T-helper 17 cell (primary cell): ENCODE results near the gene AK5. TPM values are rescaled to one million over a fixed set of nuclear protein-coding genes. Genes with fewer than 3 reads are reported as not detected.

Experiments
- ATAC-seq: fragments of 150-1000 bp; cut with Tn5 transposase; 2 replicates; pipeline ENCODE4 v1.10.0; 2021; ENCODE audit warnings: mild to moderate bottlenecking, moderate library complexity
- DNase-seq, 3 donors: peaks; one replicate each; pipeline versions ENCODE4 v3.0.0 to v3.0.0-alpha.2; 2020 to 2021
- H3K9me3 ChIP-seq: one replicate; pipeline ENCODE4 v1.7.0; 2013; ENCODE audit warnings: low read length, mild to moderate bottlenecking; ENCODE audit not compliant: control insufficient read depth, poor library complexity, severe bottlenecking
- H3K27ac Mint-ChIP-seq: one replicate; pipeline ENCODE4 v1.8.0; 2022; ENCODE audit warnings: mild to moderate bottlenecking, moderate library complexity, mixed read lengths
- H3K27me3 Mint-ChIP-seq: one replicate; pipeline ENCODE4 v1.8.0; 2022; ENCODE audit warnings: mixed read lengths
- H3K36me3 Mint-ChIP-seq: one replicate; pipeline ENCODE4 v1.8.0; 2022; ENCODE audit warnings: low read depth, mixed read lengths
- H3K4me1 Mint-ChIP-seq: one replicate; pipeline ENCODE4 v1.8.0; 2022; ENCODE audit warnings: mild to moderate bottlenecking, mixed read lengths
- H3K4me3 Mint-ChIP-seq: one replicate; pipeline ENCODE4 v1.8.0; 2022; ENCODE audit warnings: mild to moderate bottlenecking, moderate library complexity, mixed read lengths
- total RNA-seq, 4 donors: library from RNA in 2 of 4; stranded (reverse) in 2 of 4; gene quantifications; one replicate each; pipeline ENCODE4 v1.2.3 and lab custom pipeline; 2022 to 2026

Gene AK5
- total RNA-seq, 2 donors from 2014 or later: 2.7 to 5.5 TPM

DNA sequence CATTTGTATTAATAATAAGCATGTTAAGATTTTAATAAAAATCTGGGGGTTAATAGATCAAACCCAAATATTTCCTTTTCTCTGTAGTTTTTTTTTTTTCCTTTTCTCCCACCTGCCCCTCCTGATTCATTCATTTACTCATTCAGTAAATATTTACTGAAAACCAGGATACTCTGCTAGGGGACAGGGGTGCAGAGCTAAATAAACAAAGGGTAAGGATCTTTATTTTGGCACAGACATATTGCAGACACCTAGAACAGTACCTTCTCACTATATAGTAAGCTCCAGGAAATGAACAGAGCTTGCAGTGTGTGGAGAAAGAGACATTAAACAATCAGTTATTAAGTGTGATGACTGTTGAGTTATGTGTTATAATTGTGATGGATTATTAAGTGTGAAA lies 60.9 kb downstream of the AK5 start:
- Mint-ChIP-seq H3K4me1 (peaks cover 4% of the 10 kb centered on the region), H3K27ac (no peak overlapping the region), H3K4me3 (no peak overlapping the region), H3K27me3 (peaks cover 12% of the 10 kb centered on the region), H3K36me3 (peaks cover 6% of the 10 kb centered on the region)
- no peaks in the 10 kb centered on the region for H3K9me3 ChIP-seq
- ATAC-seq (no peak), DNase-seq (no peak)

DNA sequence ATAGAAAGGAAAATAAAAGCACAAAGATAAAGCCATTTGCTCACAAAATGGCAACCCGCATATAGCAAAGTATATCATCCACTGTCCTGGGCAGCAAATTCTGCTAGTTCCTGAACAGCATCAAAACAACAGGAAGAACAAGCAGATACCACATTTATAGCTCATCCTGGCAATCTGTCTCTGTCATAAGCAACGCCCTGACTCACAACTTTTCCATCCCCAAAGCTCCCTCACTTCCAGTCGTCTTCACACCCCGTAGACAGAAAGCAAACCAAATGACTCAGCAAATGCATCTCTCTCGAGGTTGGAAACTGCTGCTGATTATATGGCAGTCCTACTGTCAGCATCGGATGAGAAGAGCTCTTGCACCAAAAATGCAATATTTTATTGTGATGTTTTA lies 65.8 kb downstream of the AK5 start:
- Mint-ChIP-seq H3K27me3 (peaks cover 6% of the 10 kb centered on the region), H3K4me1 (peaks cover 10% of the 10 kb centered on the region), H3K27ac (no peak overlapping the region), H3K4me3 (no peak overlapping the region), H3K36me3 (peaks cover 6% of the 10 kb centered on the region)
- ATAC-seq (no peak), DNase-seq (no peak)
- no peaks in the 10 kb centered on the region for H3K9me3 ChIP-seq

DNA sequence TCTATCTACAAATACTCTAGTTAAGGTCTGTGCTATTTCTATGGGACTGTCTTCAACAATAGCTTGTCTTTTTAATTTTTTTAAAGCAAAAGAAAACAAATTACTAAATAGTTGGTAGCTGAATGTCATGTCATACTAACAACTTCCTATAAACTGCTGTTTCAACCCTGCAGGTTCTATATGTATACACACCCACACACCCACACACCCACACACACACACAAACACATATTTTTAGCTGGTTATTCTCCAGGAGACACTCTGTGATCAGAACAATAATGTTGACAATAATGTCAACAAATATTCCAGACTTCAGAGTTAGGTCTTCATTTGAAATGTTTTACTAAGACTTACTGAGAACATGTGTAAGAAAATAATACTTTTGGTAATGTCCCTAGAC lies 66.7 kb downstream of the AK5 start:
- Mint-ChIP-seq H3K27me3 (peaks cover 4% of the 10 kb centered on the region), H3K4me3 (no peak overlapping the region), H3K27ac (no peak overlapping the region), H3K36me3 (peaks cover 6% of the 10 kb centered on the region), H3K4me1 (peaks cover 10% of the 10 kb centered on the region)
- DNase-seq: no peak
- H3K9me3 ChIP-seq: no peaks in the 10 kb centered on the region
- ATAC-seq: no peak

DNA sequence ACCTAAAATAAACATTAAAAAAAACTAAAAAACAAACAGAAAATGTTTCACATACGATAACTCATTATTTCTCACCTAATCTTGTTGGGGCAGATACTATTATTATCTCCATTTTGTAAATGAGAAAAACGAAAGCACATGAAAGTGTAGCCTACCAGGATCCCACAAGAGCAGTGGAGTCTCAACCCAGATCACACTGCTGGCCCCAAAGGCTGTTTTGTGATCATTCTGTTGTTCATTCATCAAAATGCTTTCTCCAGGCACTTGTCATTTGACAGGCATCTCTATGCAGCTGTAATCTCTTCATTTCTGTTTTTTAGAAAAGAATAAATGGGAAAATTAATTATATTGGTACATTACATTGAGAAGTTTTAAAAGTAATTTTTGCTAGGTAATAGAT lies 67.5 kb downstream of the AK5 start:
- no peaks in the 10 kb centered on the region for H3K9me3 ChIP-seq
- H3K4me3 Mint-ChIP-seq: no peak overlapping the region
- peaks cover 6% of the 10 kb centered on the region for H3K36me3 Mint-ChIP-seq
- DNase-seq (no peak), ATAC-seq (no peak)
- no peaks in the 10 kb centered on the region for H3K27me3 Mint-ChIP-seq
- H3K27ac Mint-ChIP-seq: no peak overlapping the region
- peaks cover 14% of the 10 kb centered on the region for H3K4me1 Mint-ChIP-seq

DNA sequence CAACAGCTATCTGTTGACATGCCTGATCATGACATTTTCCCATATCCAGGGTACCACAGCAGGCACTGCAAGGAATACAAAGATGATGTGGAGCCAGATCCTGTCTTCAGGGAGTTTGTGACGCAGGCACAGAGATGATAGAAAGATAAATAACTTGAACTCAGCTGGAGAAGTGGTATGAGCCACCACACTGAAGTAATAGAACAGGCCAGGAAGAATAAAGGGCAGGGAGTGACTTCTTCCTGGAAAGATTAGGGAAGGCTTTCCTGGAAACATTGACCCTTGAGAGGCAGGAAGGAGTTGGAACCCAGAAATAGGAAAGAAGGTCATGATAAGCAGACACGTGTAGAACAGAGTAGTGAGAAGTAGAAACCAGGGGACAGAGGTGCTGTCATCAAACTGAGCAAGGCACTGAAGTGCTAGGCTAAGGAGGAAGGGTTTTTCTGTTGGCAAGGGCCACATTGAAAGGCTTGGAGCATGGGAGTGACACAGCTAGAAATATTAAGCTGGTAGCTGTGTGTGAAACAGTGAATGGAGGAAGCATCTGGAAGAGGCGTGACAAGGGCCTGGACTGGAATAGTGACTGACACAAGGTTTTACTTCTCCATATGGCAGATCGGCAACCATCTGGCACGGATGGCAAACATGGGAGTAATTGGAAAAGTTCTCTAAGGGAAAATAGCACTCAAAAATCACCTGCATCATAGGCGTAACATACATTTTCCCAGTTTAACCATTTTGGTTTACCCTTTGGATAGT lies 68.4 kb downstream of the AK5 start:
- H3K4me1 Mint-ChIP-seq: peaks cover 14% of the 10 kb centered on the region
- no peak overlapping the region for H3K27ac Mint-ChIP-seq
- H3K36me3 Mint-ChIP-seq: peaks cover 6% of the 10 kb centered on the region
- no peak for ATAC-seq
- H3K9me3 ChIP-seq: no peaks in the 10 kb centered on the region
- H3K4me3 Mint-ChIP-seq: no peak overlapping the region
- H3K27me3 Mint-ChIP-seq: no peaks in the 10 kb centered on the region
- DNase-seq: no peak

DNA sequence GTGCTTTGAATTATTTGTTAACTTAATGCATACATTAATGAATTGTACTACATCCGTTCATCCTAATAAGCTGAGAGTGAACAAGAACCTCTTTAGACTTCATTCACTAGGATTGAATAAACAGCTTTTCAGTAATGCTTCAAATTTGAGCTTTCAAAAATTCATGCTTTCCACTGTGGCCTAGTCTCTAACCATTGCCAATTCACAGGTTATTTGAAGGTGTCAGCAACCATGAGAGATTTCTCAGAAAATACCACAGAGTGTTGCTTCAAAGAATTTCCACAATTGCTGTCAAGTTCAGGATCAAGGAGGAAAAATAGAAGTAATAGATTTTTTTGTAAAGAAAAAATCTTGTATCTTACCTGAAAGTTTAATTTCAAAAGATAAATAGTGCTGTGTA lies 72.7 kb downstream of the AK5 start:
- H3K9me3 ChIP-seq: no peaks in the 10 kb centered on the region
- Mint-ChIP-seq H3K36me3 (peaks cover 6% of the 10 kb centered on the region), H3K4me3 (no peak overlapping the region), H3K27me3 (no peaks in the 10 kb centered on the region), H3K27ac (no peak overlapping the region), H3K4me1 (peaks cover 9% of the 10 kb centered on the region)
- ATAC-seq (no peak), DNase-seq (no peak)

DNA sequence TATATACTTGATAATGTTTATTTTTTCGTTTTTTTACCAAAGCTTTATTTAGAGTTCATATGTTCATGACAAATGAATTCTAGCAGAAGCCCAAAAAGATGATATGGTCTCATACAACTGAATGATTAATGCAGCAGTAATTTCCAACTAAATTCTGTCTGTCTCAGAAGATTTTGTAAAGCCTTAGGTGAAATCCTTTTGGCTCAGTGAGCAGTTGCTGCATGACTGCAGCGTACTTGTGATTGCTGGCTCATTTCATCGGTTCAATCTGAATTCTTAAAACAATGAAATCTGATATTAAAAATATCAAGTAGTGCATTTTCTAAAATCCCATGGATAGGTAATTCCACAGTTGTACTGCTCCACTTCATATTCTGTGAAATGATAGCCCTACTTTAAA lies 73.2 kb downstream of the AK5 start:
- Mint-ChIP-seq H3K4me3 (no peak overlapping the region), H3K27me3 (no peaks in the 10 kb centered on the region), H3K4me1 (peaks cover 9% of the 10 kb centered on the region), H3K27ac (no peak overlapping the region), H3K36me3 (peaks cover 2% of the 10 kb centered on the region)
- H3K9me3 ChIP-seq: no peaks in the 10 kb centered on the region
- no peak for DNase-seq
- ATAC-seq: no peak

DNA sequence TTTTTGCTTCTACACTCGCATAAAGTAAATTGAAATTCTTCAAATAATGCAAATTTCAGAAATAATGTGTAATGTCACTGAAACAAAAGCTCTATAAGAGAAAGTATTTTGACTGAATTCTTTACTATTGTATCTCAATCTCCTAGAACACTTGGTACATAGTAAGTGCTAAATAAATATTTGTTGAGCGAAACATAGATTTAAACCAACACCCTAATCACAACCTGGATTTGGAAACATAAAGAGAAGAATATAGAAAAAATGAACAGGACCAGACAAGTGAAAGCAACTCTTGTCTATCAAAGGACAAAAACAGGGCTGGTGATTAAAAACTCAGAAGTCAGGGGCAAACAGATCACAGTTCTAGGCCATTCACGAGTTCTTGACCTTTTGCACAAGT lies 74.3 kb downstream of the AK5 start:
- ATAC-seq (no peak), DNase-seq (no peak)
- H3K27ac Mint-ChIP-seq: no peak overlapping the region
- no peaks in the 10 kb centered on the region for H3K27me3 Mint-ChIP-seq
- H3K4me3 Mint-ChIP-seq: no peak overlapping the region
- H3K4me1 Mint-ChIP-seq: peaks cover 10% of the 10 kb centered on the region
- no peaks in the 10 kb centered on the region for H3K9me3 ChIP-seq
- H3K36me3 Mint-ChIP-seq: peaks cover 4% of the 10 kb centered on the region

DNA sequence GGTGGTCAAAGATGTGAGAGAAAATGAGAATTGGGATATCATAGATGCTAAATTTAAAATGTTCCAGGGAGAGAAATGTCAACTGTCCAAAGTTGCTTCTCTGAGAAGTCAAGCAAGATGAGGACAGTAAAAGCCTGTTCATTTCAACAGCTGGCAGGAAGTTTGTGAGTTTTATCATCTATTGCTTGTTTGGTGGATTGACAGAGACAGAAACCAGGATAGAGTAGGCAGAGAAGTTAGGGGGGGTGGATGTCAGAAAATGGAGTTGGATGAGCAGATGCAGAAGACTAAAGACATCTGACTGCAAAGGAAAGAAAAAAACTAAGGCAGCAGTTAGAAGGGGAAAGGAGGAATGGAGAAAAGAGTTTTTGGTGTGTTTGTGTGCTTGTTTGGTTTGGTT lies 78.4 kb downstream of the AK5 start:
- ATAC-seq (no peak), DNase-seq (no peak)
- Mint-ChIP-seq H3K4me3 (no peak overlapping the region), H3K4me1 (peaks cover 4% of the 10 kb centered on the region), H3K27ac (no peak overlapping the region), H3K27me3 (no peaks in the 10 kb centered on the region), H3K36me3 (peaks cover 4% of the 10 kb centered on the region)
- no peaks in the 10 kb centered on the region for H3K9me3 ChIP-seq

DNA sequence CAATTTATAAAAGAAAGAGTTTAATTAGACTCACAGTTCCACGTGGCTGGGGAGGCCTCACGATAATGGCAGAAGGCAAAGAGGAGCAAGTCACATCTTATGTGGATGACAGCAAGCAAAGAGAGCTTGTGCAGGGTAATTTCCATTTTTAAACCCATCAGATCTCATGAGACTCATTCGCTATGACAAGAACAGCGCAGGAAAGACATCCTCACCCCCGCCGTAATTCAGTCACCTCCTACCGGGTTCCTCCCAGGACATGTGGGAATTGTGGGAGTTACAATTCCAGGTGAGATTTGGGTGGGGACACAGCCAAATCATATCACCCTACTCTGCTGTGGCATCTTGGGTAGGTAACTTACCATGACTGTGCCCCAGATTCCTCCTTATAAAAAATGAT lies 79.8 kb downstream of the AK5 start:
- Mint-ChIP-seq H3K4me1 (peaks cover 4% of the 10 kb centered on the region), H3K27me3 (no peaks in the 10 kb centered on the region), H3K27ac (no peak overlapping the region), H3K4me3 (no peak overlapping the region), H3K36me3 (peaks cover 4% of the 10 kb centered on the region)
- no peak for ATAC-seq
- no peak for DNase-seq
- no peaks in the 10 kb centered on the region for H3K9me3 ChIP-seq

DNA sequence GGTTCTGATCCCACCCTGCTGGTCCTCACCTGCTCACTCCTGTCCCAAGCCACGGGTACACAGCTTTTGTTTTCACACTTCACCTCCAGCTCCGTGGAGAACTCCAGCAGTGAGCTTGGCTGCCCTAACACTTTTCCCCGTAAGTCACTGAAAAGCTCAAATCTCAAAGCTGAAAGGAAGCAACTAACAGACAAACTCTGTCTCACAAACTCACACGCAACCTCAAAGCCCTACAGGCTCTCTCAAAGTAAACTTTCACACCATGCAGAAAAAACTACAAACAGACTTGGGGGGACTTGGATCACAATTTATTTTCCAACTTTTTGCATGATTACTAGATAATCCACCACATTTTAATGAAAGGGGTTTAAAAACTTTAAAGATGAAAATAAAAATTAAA lies 88.3 kb downstream of the AK5 start:
- DNase-seq (no peak), ATAC-seq (no peak)
- no peak overlapping the region for H3K27ac Mint-ChIP-seq
- no peak overlapping the region for H3K4me3 Mint-ChIP-seq
- no peaks in the 10 kb centered on the region for H3K36me3 Mint-ChIP-seq
- no peaks in the 10 kb centered on the region for H3K9me3 ChIP-seq
- no peaks in the 10 kb centered on the region for H3K27me3 Mint-ChIP-seq
- H3K4me1 Mint-ChIP-seq: peaks cover 4% of the 10 kb centered on the region

DNA sequence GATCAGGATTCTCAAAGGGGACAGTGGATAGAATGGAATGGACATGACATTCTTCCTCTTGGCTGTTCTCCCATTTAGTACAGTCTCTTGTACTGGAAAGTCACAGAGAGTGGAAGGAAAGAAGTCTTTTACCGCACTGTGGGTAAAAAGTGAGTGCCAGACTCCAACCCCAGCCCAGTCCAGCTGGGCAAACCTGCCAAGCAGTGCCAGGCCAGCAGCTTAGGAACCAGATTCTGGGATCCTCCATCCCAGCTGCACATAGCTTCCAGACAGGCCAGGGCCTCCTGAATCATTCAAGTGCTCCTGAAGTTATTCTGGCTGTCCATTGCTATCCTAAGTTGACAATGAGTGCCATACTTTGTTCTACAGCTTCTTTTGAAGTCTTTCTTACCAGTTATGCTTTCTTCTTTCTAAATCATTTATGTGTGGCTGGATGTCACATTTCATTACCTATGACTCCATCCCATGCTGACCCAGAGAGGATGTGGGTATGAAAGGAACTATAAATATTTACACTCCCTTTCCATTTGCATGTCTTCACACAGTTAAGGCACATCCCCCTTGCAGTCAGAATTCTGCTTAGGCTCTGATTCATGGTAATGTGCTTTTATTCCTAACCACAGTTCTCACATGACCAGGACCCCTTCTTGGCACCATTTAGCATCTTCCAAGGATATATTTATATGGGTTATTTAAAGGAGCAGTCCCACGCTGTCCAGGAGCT lies 88.9 kb downstream of the AK5 start:
- no peaks in the 10 kb centered on the region for H3K27me3 Mint-ChIP-seq
- ATAC-seq (no peak), DNase-seq (no peak)
- H3K36me3 Mint-ChIP-seq: no peaks in the 10 kb centered on the region
- peaks cover 4% of the 10 kb centered on the region for H3K4me1 Mint-ChIP-seq
- no peak overlapping the region for H3K4me3 Mint-ChIP-seq
- H3K9me3 ChIP-seq: no peaks in the 10 kb centered on the region
- no peak overlapping the region for H3K27ac Mint-ChIP-seq

DNA sequence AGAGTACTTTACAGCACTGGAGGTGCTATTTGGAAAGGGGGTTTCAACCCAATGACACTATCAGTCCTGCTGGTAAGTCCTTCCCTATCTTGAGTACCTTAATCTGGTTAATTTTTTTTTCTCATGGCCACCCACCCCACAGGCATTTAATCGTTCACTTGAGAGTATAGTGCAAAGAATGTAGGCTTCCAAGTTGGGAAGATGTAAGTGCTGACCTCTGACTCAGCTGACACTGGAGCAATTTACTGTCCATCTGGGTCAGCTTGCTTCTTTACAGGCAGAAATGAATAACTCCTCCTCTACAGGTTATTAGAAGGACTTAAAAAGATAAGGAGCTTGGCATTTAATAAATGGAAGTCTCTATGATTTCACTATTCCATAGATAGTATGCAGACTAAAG lies 89.6 kb downstream of the AK5 start:
- Mint-ChIP-seq H3K27me3 (no peaks in the 10 kb centered on the region), H3K4me1 (peaks cover 4% of the 10 kb centered on the region), H3K4me3 (no peak overlapping the region), H3K27ac (no peak overlapping the region), H3K36me3 (no peaks in the 10 kb centered on the region)
- ATAC-seq: no peak
- no peaks in the 10 kb centered on the region for H3K9me3 ChIP-seq
- DNase-seq: no peak

DNA sequence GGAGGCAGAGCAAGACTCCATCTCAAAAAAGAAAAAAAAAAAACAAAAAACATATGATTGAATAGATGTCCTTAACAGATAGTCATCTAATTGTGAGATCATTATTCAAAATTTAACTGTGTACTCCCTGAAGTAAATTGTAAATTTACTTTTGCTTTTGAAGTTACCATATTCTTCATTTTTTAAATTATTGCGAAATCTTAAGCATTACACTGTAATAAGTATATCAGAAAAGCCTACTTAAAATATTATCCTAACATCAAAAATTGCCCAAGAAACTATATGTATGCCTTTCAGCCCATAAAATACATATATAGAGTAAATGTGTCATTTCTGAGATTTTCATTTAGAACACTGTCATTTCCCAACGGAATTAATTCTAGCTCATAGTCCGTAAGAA lies 91.9 kb downstream of the AK5 start:
- Mint-ChIP-seq H3K27me3 (no peaks in the 10 kb centered on the region), H3K4me3 (no peak overlapping the region)

More for the DNA sequence above, 91.9 kb downstream of the AK5 start:
- DNase-seq: no peak
- Mint-ChIP-seq H3K4me1 (peaks cover 7% of the 10 kb centered on the region), H3K36me3 (no peaks in the 10 kb centered on the region), H3K27ac (no peak overlapping the region)
- H3K9me3 ChIP-seq: no peaks in the 10 kb centered on the region
- no peak for ATAC-seq
